ENCODE results near the gene SPATA9. TPM values are rescaled to one million over a fixed set of nuclear protein-coding genes. Genes with fewer than 3 reads are reported as not detected.
"Not testable (repeated sequence)": the region's sequence is repeated elsewhere in the genome, so short reads cannot be mapped to it uniquely, and the experiment has no call there.

SPATA9 gene
- total RNA-seq, 1 donor: 1.3 TPM

- DNase-seq (ENCODE audit: low read depth): no peak
- no peak overlapping the region for H3K4me3 ChIP-seq (ENCODE audit: low read depth, low read length)
- TF ChIP-seq CTCF (IDR thresholded peaks at IDR 0.05; ENCODE audit: insufficient read depth, low read depth, low read length): no peak
Observed at GRCh38 chr5:95708876-95709275, 26.1 kb upstream of the SPATA9 start.

- DNase-seq (ENCODE audit: low read depth); H3K4me3 ChIP-seq (ENCODE audit: low read depth, low read length): not testable (repeated sequence)
Observed at GRCh38 chr5:95707534-95708188, 24.9 kb upstream of the SPATA9 start.

- TF ChIP-seq CTCF (IDR thresholded peaks at IDR 0.05; ENCODE audit: insufficient read depth, low read depth, low read length): no peak
- H3K4me3 ChIP-seq (ENCODE audit: low read depth, low read length): no peak overlapping the region
- no peak for DNase-seq (ENCODE audit: low read depth)
Observed at GRCh38 chr5:95707055-95707454, 24.3 kb upstream of the SPATA9 start.

- not testable (repeated sequence) for DNase-seq (ENCODE audit: low read depth); H3K4me3 ChIP-seq (ENCODE audit: low read depth, low read length)
Observed at GRCh38 chr5:95706196-95706595, 23.4 kb upstream of the SPATA9 start.

- TF ChIP-seq CTCF (IDR thresholded peaks at IDR 0.05; ENCODE audit: insufficient read depth, low read depth, low read length): no peak
- H3K4me3 ChIP-seq (ENCODE audit: low read depth, low read length): no peak overlapping the region
- no peak for DNase-seq (ENCODE audit: low read depth)
Observed at GRCh38 chr5:95704150-95704549, 21.4 kb upstream of the SPATA9 start.

GRCh38 chr5:95701074-95701473 lies 18.3 kb upstream of the SPATA9 start:
- H3K4me3 ChIP-seq (ENCODE audit: low read depth, low read length): no peak overlapping the region
- TF ChIP-seq CTCF (IDR thresholded peaks at IDR 0.05; ENCODE audit: insufficient read depth, low read depth, low read length): no peak
- DNase-seq (ENCODE audit: low read depth): no peak

- no peak for DNase-seq (ENCODE audit: low read depth)
- no peak for TF ChIP-seq CTCF (IDR thresholded peaks at IDR 0.05; ENCODE audit: insufficient read depth, low read depth, low read length)
Observed at GRCh38 chr5:95699337-95699736, 16.5 kb upstream of the SPATA9 start.

More at GRCh38 chr5:95699337-95699736, 16.5 kb upstream of the SPATA9 start:
- H3K4me3 ChIP-seq (ENCODE audit: low read depth, low read length): no peak overlapping the region

All from fibroblast of villous mesenchyme (primary cell).